Thyroid gland (tissue), 4 donors: ENCODE measurements around the gene TRIM14.

Experiments
- CTCF ChIP-seq, 6 experiments: fragments of 200-600 bp in 3 of 6; fragments of 450-650 bp in 3 of 6; sonication (generic) in 3 of 6; IDR thresholded peaks; one replicate each; pipeline ENCODE4 v1.5.1; 2016 to 2019; ENCODE audit warnings: antibody characterized with exemption in 6 of 6, mild to moderate bottlenecking in 2 of 6, inconsistent platforms in 1 of 6, moderate library complexity in 1 of 6
- POLR2A ChIP-seq, 2 donors: fragments of 450-650 bp; IDR thresholded peaks; one replicate each; pipeline ENCODE4 v1.6.1; 2017; ENCODE audit warnings: antibody characterized with exemption in 2 of 2, mild to moderate bottlenecking in 2 of 2, moderate library complexity in 1 of 2

- no peak for TF ChIP-seq CTCF (IDR thresholded peaks at IDR 0.05)
- TF ChIP-seq POLR2A (IDR thresholded peaks at IDR 0.05), result no peak
These were observed 32.6 kb downstream of the TRIM14 start for GRCh38 chr9:98086461-98086860.
